NCI-H345 (cell line): ENCODE data around the gene LELP1.
"Not testable (repeated sequence)": the region's sequence is repeated elsewhere in the genome, so short reads cannot be mapped to it uniquely, and the experiment has no call there.

Source experiments
- DNase-seq: peaks from one replicate; lab custom pipeline; 2025; lab: John Stamatoyannopoulos, UW

The LELP1 gene

GRCh38 chr1:153203130-153203529 lies at the start of gene LELP1:
Gene LELP1 (plus strand): TSS chr1:153203430. CDS start chr1:153204708, 1,278 bp downstream.
- DNase-seq, result no peak

- no peak for DNase-seq
These were observed 47.7 kb upstream of the LELP1 start for GRCh38 chr1:153155541-153155940.

- no peak for DNase-seq
These were observed 34.5 kb upstream of the LELP1 start for GRCh38 chr1:153168686-153169085.

GRCh38 chr1:153174624-153175023 lies 28.6 kb upstream of the LELP1 start:
- no peak for DNase-seq

GRCh38 chr1:153178922-153179321 lies 24.3 kb upstream of the LELP1 start:
- no peak for DNase-seq

GRCh38 chr1:153180556-153180955 lies 22.7 kb upstream of the LELP1 start:
- DNase-seq, result no peak

GRCh38 chr1:153188301-153188700 lies 14.9 kb upstream of the LELP1 start:
- not testable (repeated sequence) for DNase-seq

- peak; percentile 45 for DNase-seq
These were observed 12.9 kb upstream of the LELP1 start for GRCh38 chr1:153190373-153190772.

- peak; percentile 77 for DNase-seq
These were observed 10.5 kb upstream of the LELP1 start for GRCh38 chr1:153192697-153193096.

- DNase-seq, result no peak
These were observed 8.7 kb upstream of the LELP1 start for GRCh38 chr1:153194331-153195050.

GRCh38 chr1:153195216-153195615 lies 8.0 kb upstream of the LELP1 start:
- no peak for DNase-seq

GRCh38 chr1:153202006-153202405 lies 1.2 kb upstream of the LELP1 start:
- no peak for DNase-seq

- no peak for DNase-seq
These were observed 3.4 kb downstream of the LELP1 start for GRCh38 chr1:153206631-153207030.

GRCh38 chr1:153210206-153210605 lies 7.0 kb downstream of the LELP1 start:
- no peak for DNase-seq

- no peak for DNase-seq
These were observed 9.0 kb downstream of the LELP1 start for GRCh38 chr1:153212201-153212600.

- DNase-seq, result no peak
These were observed 10.3 kb downstream of the LELP1 start for GRCh38 chr1:153213519-153213918.

- no peak for DNase-seq
These were observed 14.0 kb downstream of the LELP1 start, which contains the start of gene PRR9 for GRCh38 chr1:153217212-153217611. Gene PRR9 (plus strand): TSS chr1:153217584. CDS start chr1:153218145, 561 bp downstream.

GRCh38 chr1:153217744-153218416 lies 14.7 kb downstream of the LELP1 start:
- DNase-seq, result no peak

GRCh38 chr1:153220606-153221303 lies 17.5 kb downstream of the LELP1 start:
- DNase-seq, result peak; percentile 48

- peak; percentile 81 for DNase-seq
These were observed 20.0 kb downstream of the LELP1 start for GRCh38 chr1:153223040-153223891.

- DNase-seq, result no peak
These were observed 24.6 kb downstream of the LELP1 start for GRCh38 chr1:153227810-153228209.

GRCh38 chr1:153228491-153228890 lies 25.3 kb downstream of the LELP1 start:
- DNase-seq, result no peak
